Activated T-cell treated with anti-CD3 and anti-CD28 coated beads for 4 hours (primary cell): Measurements from ENCODE around the gene PLXNA1.

ENCODE experiments used
- DNase-seq: peaks from one replicate; pipeline ENCODE4 v3.0.0-alpha.2; 2020

Gene PLXNA1

GRCh38 chr3:126954141-126954842 is 28.6 kb upstream of the PLXNA1 start:
- no peak for DNase-seq

- no peak for DNase-seq
Observed at GRCh38 chr3:126955004-126955790, 27.7 kb upstream of the PLXNA1 start.

GRCh38 chr3:126956361-126956760 is 26.6 kb upstream of the PLXNA1 start:
- no peak for DNase-seq

GRCh38 chr3:126956866-126957650 is 25.9 kb upstream of the PLXNA1 start:
- no peak for DNase-seq

- DNase-seq = no peak
Observed at GRCh38 chr3:126957776-126958637, 24.9 kb upstream of the PLXNA1 start.

GRCh38 chr3:126958638-126959085 is 24.3 kb upstream of the PLXNA1 start:
- no peak for DNase-seq

GRCh38 chr3:126959136-126959920 is 23.6 kb upstream of the PLXNA1 start:
- DNase-seq = no peak

- no peak for DNase-seq
Observed at GRCh38 chr3:126959921-126960603, 22.9 kb upstream of the PLXNA1 start.

- DNase-seq = no peak
Observed at GRCh38 chr3:126960604-126960995, 22.3 kb upstream of the PLXNA1 start.

GRCh38 chr3:126961191-126961790 is 21.6 kb upstream of the PLXNA1 start:
- no peak for DNase-seq

GRCh38 chr3:126961791-126962461 is 21.0 kb upstream of the PLXNA1 start:
- DNase-seq = no peak

- no peak for DNase-seq
Observed at GRCh38 chr3:126962756-126963155, 20.2 kb upstream of the PLXNA1 start.

- DNase-seq = no peak
Observed at GRCh38 chr3:126963261-126964190, 19.4 kb upstream of the PLXNA1 start.

- DNase-seq = no peak
Observed at GRCh38 chr3:126964261-126964660, 18.7 kb upstream of the PLXNA1 start.

GRCh38 chr3:126964950-126965349 is 18.0 kb upstream of the PLXNA1 start:
- DNase-seq = no peak

GRCh38 chr3:126965526-126966080 is 17.3 kb upstream of the PLXNA1 start:
- DNase-seq = no peak

GRCh38 chr3:126967386-126967785 is 15.5 kb upstream of the PLXNA1 start:
- DNase-seq = no peak
